HCT116 (cell line): ENCODE data around the gene EXOSC5. TPM values are rescaled to one million over a fixed set of nuclear protein-coding genes. Genes with fewer than 3 reads are reported as not detected.

Experiments
- ATAC-seq: fragments of 200-7000 bp; cut with Tn5 transposase; 2 replicates; pipeline ENCODE4 v1.9.1; 2020; ENCODE audit warnings: mild to moderate bottlenecking, moderate library complexity
- BruUV-seq: library from RNA; stranded (reverse); fragments of 400-500 nt; replicated peaks from 2 replicates; lab custom pipeline; 2021; lab: Mats Ljungman, UMichigan
- CTCF ChIA-PET: fragments of 300-600 bp; sonication (Branson Sonifier 250); formaldehyde crosslinking; loops from one replicate; lab custom pipeline; 2021; ENCODE audit warnings: antibody characterized with exemption; lab: Charles Lee
- POLR2A ChIA-PET: fragments of 300-600, 350-600 bp; sonication (Branson Sonifier 250); formaldehyde crosslinking; loops from one replicate; lab custom pipeline; 2021; ENCODE audit warnings: antibody characterized with exemption; lab: Charles Lee
- RAD21 ChIA-PET, 2 experiments: fragments of 300-600 bp; sonication (Branson Sonifier 250); formaldehyde crosslinking; loops; one replicate each; lab custom pipeline; 2023; ENCODE audit warnings: low total read pairs in 2 of 2; ENCODE audit not compliant: uncharacterized antibody in 2 of 2, unreplicated experiment in 2 of 2, low non-redundant PET in 1 of 2; lab: Charles Lee
- DNase-seq: peaks from one replicate; pipeline ENCODE4 v3.0.0-alpha.2; 2010; ENCODE audit warnings: low read depth, low spot score
- H2AFZ ChIP-seq: fragments of 200-600 bp; shearing (Covaris generic), sonication (generic); 2 replicates; pipeline ENCODE4 v1.6.1; 2017; ENCODE audit warnings: low read depth, mixed run types, mixed read lengths, antibody characterized with exemption, low read length; ENCODE audit not compliant: poor library complexity, severe bottlenecking
- H3K27ac ChIP-seq: 2 replicates; pipeline ENCODE4 v1.5.1; 2012; ENCODE audit warnings: low read depth, low read length
- H3K27me3 ChIP-seq: fragments of 200-600 bp; sonication (generic); 2 replicates; pipeline ENCODE4 v1.6.1; 2016; ENCODE audit warnings: mixed run types, low read length, mixed read lengths; ENCODE audit not compliant: insufficient read depth
- H3K36me3 ChIP-seq, 2 experiments: fragments of 200-500 bp in 1 of 2; fragments of 200-600 bp in 1 of 2; sonication (Bioruptor generic) in 1 of 2; sonication (generic) in 1 of 2; 2 replicates each; pipeline versions ENCODE4 v1.5.1 to v1.6.1; 2014 to 2016; ENCODE audit warnings: low read length in 2 of 2, inconsistent platforms in 1 of 2, mixed read lengths in 1 of 2, mixed run types in 1 of 2; ENCODE audit not compliant: insufficient read depth in 2 of 2, control insufficient read depth in 1 of 2
- H3K4me1 ChIP-seq, 2 experiments: fragments of 200-600 bp in 1 of 2; sonication (generic) in 1 of 2; 2 replicates each; pipeline versions ENCODE4 v1.5.1 to v1.6.1; 2012 to 2017; ENCODE audit warnings: low read length in 2 of 2, inconsistent platforms in 1 of 2, mild to moderate bottlenecking in 1 of 2, mixed read lengths in 1 of 2, mixed run types in 1 of 2, moderate library complexity in 1 of 2; ENCODE audit not compliant: insufficient read depth in 2 of 2, control insufficient read depth in 1 of 2
- H3K4me2 ChIP-seq: fragments of 200-600 bp; sonication (generic); 2 replicates; pipeline ENCODE4 v1.6.1; 2017; ENCODE audit warnings: mixed run types, low read length, mixed read lengths
- H3K4me3 ChIP-seq, 2 experiments: fragments of 200-600 bp in 1 of 2; sonication (generic) in 1 of 2; replicated peaks in 1 of 2; 2 replicates each; pipeline ENCODE4 v1.5.1; 2011 to 2016; ENCODE audit warnings: low read length in 2 of 2, control low read depth in 1 of 2, low read depth in 1 of 2, mild to moderate bottlenecking in 1 of 2, mixed read lengths in 1 of 2, mixed run types in 1 of 2
- H3K79me2 ChIP-seq: fragments of 200-600 bp; sonication (generic); 2 replicates; pipeline ENCODE4 v1.6.1; 2017; ENCODE audit warnings: mild to moderate bottlenecking, mixed run types, low read length, moderate library complexity, mixed read lengths; ENCODE audit not compliant: insufficient read depth
- H3K9ac ChIP-seq: fragments of 200-600 bp; sonication (generic); 2 replicates; pipeline ENCODE4 v1.6.1; 2016; ENCODE audit warnings: low read length, mixed read lengths
- H3K9me2 ChIP-seq: fragments of 200-600 bp; sonication (generic), shearing (Covaris generic); 2 replicates; pipeline ENCODE4 v1.6.1; 2017; ENCODE audit warnings: mixed run types, mild to moderate bottlenecking, moderate library complexity; ENCODE audit not compliant: insufficient read depth
- H3K9me3 ChIP-seq, 2 experiments: fragments of 200-500 bp in 1 of 2; fragments of 200-600 bp in 1 of 2; sonication (Bioruptor generic) in 1 of 2; sonication (generic) in 1 of 2; 2 replicates each; pipeline ENCODE4 v1.6.1; 2014 to 2017; ENCODE audit warnings: low read length in 2 of 2, mixed read lengths in 2 of 2, inconsistent platforms in 1 of 2, low read depth in 1 of 2, mild to moderate bottlenecking in 1 of 2, mixed run types in 1 of 2, moderate library complexity in 1 of 2; ENCODE audit not compliant: control insufficient read depth in 1 of 2, insufficient read depth in 1 of 2
- H4K20me1 ChIP-seq: fragments of 200-600 bp; sonication (generic), shearing (Covaris generic); 2 replicates; pipeline ENCODE4 v1.6.1; 2017; ENCODE audit warnings: mixed run types, mild to moderate bottlenecking, moderate library complexity; ENCODE audit not compliant: insufficient read depth
- CBX3 ChIP-seq: IDR thresholded peaks from 2 replicates; pipeline ENCODE4 v1.6.1; 2012; ENCODE audit warnings: low read depth
- CEBPB ChIP-seq: IDR thresholded peaks from 2 replicates; pipeline ENCODE4 v1.6.1; 2012; ENCODE audit warnings: low read depth
- EGR1 ChIP-seq: IDR thresholded peaks from 2 replicates; pipeline ENCODE4 v1.6.1; 2012; ENCODE audit warnings: low read depth
- EZH2 ChIP-seq: fragments of 200-600 bp; sonication (generic); IDR thresholded peaks from 2 replicates; pipeline ENCODE4 v1.6.1; 2017; ENCODE audit warnings: antibody characterized with exemption, mixed run types
- FOSL1 ChIP-seq: IDR thresholded peaks from 2 replicates; pipeline ENCODE4 v1.6.1; 2012; ENCODE audit warnings: low read depth
- MAX ChIP-seq: IDR thresholded peaks from 2 replicates; pipeline ENCODE4 v1.6.1; 2012
- POLR2A ChIP-seq: IDR thresholded peaks from 2 replicates; pipeline ENCODE4 v1.7.0; 2011; ENCODE audit warnings: borderline replicate concordance; ENCODE audit not compliant: insufficient read depth, insufficient read length; ENCODE audit errors: extremely low read depth
- POLR2AphosphoS5 ChIP-seq: IDR thresholded peaks from 2 replicates; pipeline ENCODE4 v1.6.1; 2011; ENCODE audit warnings: mild to moderate bottlenecking, low read depth, low read length, moderate library complexity
- RAD21 ChIP-seq: IDR thresholded peaks from 2 replicates; pipeline ENCODE4 v1.6.1; 2012; ENCODE audit warnings: low read depth, mild to moderate bottlenecking
- SIN3A ChIP-seq: IDR thresholded peaks from 2 replicates; pipeline ENCODE4 v1.6.1; 2012; ENCODE audit warnings: low read depth
- SP1 ChIP-seq: IDR thresholded peaks from 2 replicates; pipeline ENCODE4 v1.6.1; 2012; ENCODE audit warnings: low read depth
- SRF ChIP-seq: IDR thresholded peaks from 2 replicates; pipeline ENCODE4 v1.6.1; 2012; ENCODE audit warnings: low read depth
- TCF7L2 ChIP-seq: IDR thresholded peaks from 2 replicates; pipeline ENCODE4 v1.7.0; 2011; ENCODE audit warnings: borderline replicate concordance, inconsistent platforms; ENCODE audit not compliant: insufficient read depth, insufficient read length; ENCODE audit errors: extremely low read depth
- ZBTB33 ChIP-seq: IDR thresholded peaks from 2 replicates; pipeline ENCODE4 v1.6.1; 2011; ENCODE audit warnings: mild to moderate bottlenecking, low read length, moderate library complexity; ENCODE audit not compliant: insufficient replicate concordance; ENCODE audit errors: extremely low read depth
- ZFX ChIP-seq: fragments of 450-650 bp; IDR thresholded peaks from 2 replicates; pipeline ENCODE4 v1.6.1; 2017
- ZNF274 ChIP-seq: fragments of 200-500 bp; sonication (Bioruptor generic); IDR thresholded peaks from 2 replicates; pipeline ENCODE4 v1.6.1; 2014; ENCODE audit warnings: mild to moderate bottlenecking, low read depth, low read length, inconsistent platforms
- intact Hi-C: fragments of 100-400 bp; cut with micrococcal nuclease; formaldehyde crosslinking; loops from 2 replicates; pipeline ENCODE4 v1.10.0; 2022
- total RNA-seq: library from RNA; stranded (reverse); gene quantifications from one replicate; pipeline ENCODE4 v1.2.1, GENCODE V29; 2021; ENCODE audit not compliant: unreplicated experiment

The EXOSC5 gene
- total RNA-seq, 1 experiment from 2014 or later, result 57.5 TPM

DNA sequence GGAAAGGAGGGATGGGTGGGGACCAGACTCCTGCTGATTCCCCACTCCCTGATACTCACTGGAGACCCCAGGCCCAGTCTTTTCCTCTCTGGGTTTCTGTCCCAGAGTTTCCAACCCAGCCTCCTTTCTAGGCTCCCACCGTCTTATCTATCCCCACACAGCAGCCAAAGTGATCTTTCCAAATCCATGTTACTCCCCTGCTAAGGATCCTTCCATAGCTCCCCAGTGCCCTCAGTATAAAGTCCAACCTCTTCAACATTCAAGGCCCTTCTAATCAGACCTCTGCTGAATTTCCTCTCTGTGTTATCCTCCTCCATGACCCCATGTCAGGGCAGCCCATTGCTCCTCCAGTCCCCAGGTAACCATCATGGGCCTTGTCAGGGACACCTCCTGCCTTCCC lies 42.1 kb downstream of the EXOSC5 start:
- Histone ChIP-seq H3K4me3 (no peak overlapping the region), H2AFZ (no peak overlapping the region), H3K9me3 (no peaks in the 10 kb centered on the region), H3K9me2 (no peaks in the 10 kb centered on the region), H3K4me1 (peaks cover 11 to 29% of the 10 kb centered on the region in 2 experiments; a peak in 3 of 4 replicates), H3K27ac (no peak overlapping the region; the same call in 1 of the 2 replicates), H3K27me3 (no peaks in the 10 kb centered on the region), H3K36me3 (no peaks in the 10 kb centered on the region), H3K9ac (no peak overlapping the region), H4K20me1 (no peaks in the 10 kb centered on the region), H3K79me2 (peaks cover 28% of the 10 kb centered on the region; the same call in 1 of the 2 replicates), H3K4me2 (no peak overlapping the region)
- ChIA-PET RAD21 (interaction anchor here in 1 of 2 experiments (0.7 kb wide), 1 partner anchor 25 kb away, joined by 3 read pairs; no protein-coding TSS in a partner anchor), POLR2A (interaction anchor here (1.5 kb wide), 1 partner anchor 9 kb away, joined by 5 read pairs; the partner anchor contains the start of gene B9D2), CTCF (interaction anchor here (1.3 to 5.6 kb wide), 2 partner anchors 10 to 46 kb away, joined by 4 to 54 read pairs; partner anchors contain the start of gene B9D2)
- ATAC-seq, result no peak
- TF ChIP-seq FOSL1, result no peak
- TF ChIP-seq ZNF274, result no peak
- intact Hi-C loops, result no loop called here
- BruUV-seq, result no TSS peak
- DNase-seq, result no peak

GRCh38 chr19:41354343-41354953 lies 42.7 kb downstream of the EXOSC5 start:
- Histone ChIP-seq H3K9ac (peak overlapping the region; percentile 83; the same call in 1 of the 2 replicates), H4K20me1 (no peaks in the 10 kb centered on the region), H3K27ac (peak overlapping the region; percentile 8; the same call in 1 of the 2 replicates), H3K27me3 (no peaks in the 10 kb centered on the region), H3K4me1 (peaks cover 11 to 29% of the 10 kb centered on the region in 2 experiments; a peak in 3 of 4 replicates), H3K4me2 (peak overlapping the region; percentile 95), H2AFZ (no peak overlapping the region), H3K4me3 (peak overlapping the region; percentile 79 to 87), H3K9me3 (no peaks in the 10 kb centered on the region), H3K36me3 (no peaks in the 10 kb centered on the region), H3K79me2 (peaks cover 34% of the 10 kb centered on the region; the same call in 1 of the 2 replicates), H3K9me2 (no peaks in the 10 kb centered on the region)
- ChIA-PET RAD21 (interaction anchor here in 1 of 2 experiments (0.7 kb wide), 1 partner anchor 25 kb away, joined by 3 read pairs; no protein-coding TSS in a partner anchor), POLR2A (interaction anchor here (1.5 kb wide), 1 partner anchor 9 kb away, joined by 5 read pairs; the partner anchor contains the start of gene B9D2), CTCF (interaction anchor here (1.3 to 5.6 kb wide), 2 partner anchors 10 to 46 kb away, joined by 4 to 54 read pairs; partner anchors contain the start of gene B9D2)
- intact Hi-C loops, result no loop called here
- BruUV-seq, result no TSS peak
- ATAC-seq, result no peak
- no peak for DNase-seq
- TF ChIP-seq RAD21 (no peak), FOSL1 (no peak), POLR2AphosphoS5 (no peak), MAX (no peak), SRF (no peak), CEBPB (no peak), TCF7L2 (no peak), CBX3 (no peak), ZBTB33 (no peak), EZH2 (no peak), ZFX (no peak), SIN3A (no peak), POLR2A (no peak), EGR1 (no peak), SP1 (no peak)
